CD14-positive monocyte (primary cell): ENCODE results near the gene SLC27A6. TPM values are rescaled to one million over a fixed set of nuclear protein-coding genes. Genes with fewer than 3 reads are reported as not detected.

Experiments
- DNase-seq, 3 donors: peaks; one replicate each; pipeline ENCODE4 v3.0.0-alpha.2; 2011 to 2022
- H2AFZ ChIP-seq: 2 replicates; pipeline ENCODE4 v1.6.0; 2012; ENCODE audit warnings: mild to moderate bottlenecking, low read depth, low read length, inconsistent platforms; ENCODE audit not compliant: insufficient read depth, poor library complexity, severe bottlenecking
- H3K27ac ChIP-seq, 2 donors: 1 replicate in 1 of 2; 2 replicates in 1 of 2; pipeline ENCODE4 v1.5.1; 2012 to 2013; ENCODE audit warnings: low read length in 2 of 2, control low read depth in 1 of 2, inconsistent platforms in 1 of 2, low read depth in 1 of 2, mild to moderate bottlenecking in 1 of 2
- H3K27me3 ChIP-seq, 2 donors: one replicate each; pipeline versions ENCODE4 v1.6.0 to v1.6.1; 2011 to 2013; ENCODE audit warnings: low read length in 2 of 2; ENCODE audit not compliant: control insufficient read depth in 2 of 2, insufficient read depth in 2 of 2
- H3K36me3 ChIP-seq, 2 donors: replicated peaks in 1 of 2; 1 replicate in 1 of 2; 2 replicates in 1 of 2; pipeline versions ENCODE4 v1.5.1 to v1.6.1; 2012 to 2013; ENCODE audit warnings: low read length in 2 of 2, control low read depth in 1 of 2, inconsistent platforms in 1 of 2, mild to moderate bottlenecking in 1 of 2; ENCODE audit not compliant: insufficient read depth in 2 of 2, control insufficient read depth in 1 of 2
- H3K4me1 ChIP-seq, 2 donors: 1 replicate in 1 of 2; 2 replicates in 1 of 2; pipeline versions ENCODE4 v1.5.1 to v1.6.1; 2012 to 2013; ENCODE audit warnings: low read length in 2 of 2, control low read depth in 1 of 2, inconsistent platforms in 1 of 2, mild to moderate bottlenecking in 1 of 2, moderate library complexity in 1 of 2; ENCODE audit not compliant: insufficient read depth in 2 of 2, control insufficient read depth in 1 of 2
- H3K4me2 ChIP-seq: replicated peaks from 2 replicates; pipeline ENCODE3; 2012; ENCODE audit warnings: low read length, moderate library complexity, mild to moderate bottlenecking; ENCODE audit not compliant: poor library complexity, severe bottlenecking; ENCODE audit errors: extremely low read depth
- H3K4me3 ChIP-seq, 3 experiments: fragments of 200-600 bp in 1 of 3; sonication (generic) in 1 of 3; replicated peaks in 1 of 3; 1 replicate in 2 of 3; 2 replicates in 1 of 3; pipeline ENCODE4 v1.5.1; 2011 to 2013; ENCODE audit warnings: low read length in 3 of 3, mild to moderate bottlenecking in 3 of 3, control low read depth in 2 of 3, low read depth in 2 of 3, inconsistent platforms in 1 of 3, moderate library complexity in 1 of 3
- H3K79me2 ChIP-seq: 2 replicates; pipeline ENCODE4 v1.6.0; 2012; ENCODE audit warnings: mild to moderate bottlenecking, control low read depth, inconsistent platforms, low read length, moderate library complexity; ENCODE audit not compliant: insufficient read depth
- H3K9ac ChIP-seq: 2 replicates; pipeline ENCODE4 v1.6.0; 2017; ENCODE audit warnings: low read length, mild to moderate bottlenecking; ENCODE audit not compliant: insufficient read depth, poor library complexity, severe bottlenecking
- H3K9me3 ChIP-seq, 2 donors: replicated peaks in 1 of 2; 1 replicate in 1 of 2; 2 replicates in 1 of 2; pipeline versions ENCODE4 v1.5.1 to v1.6.1; 2012 to 2013; ENCODE audit warnings: low read length in 2 of 2, control low read depth in 1 of 2; ENCODE audit not compliant: control insufficient read depth in 1 of 2, insufficient read depth in 1 of 2
- H4K20me1 ChIP-seq: 2 replicates; pipeline ENCODE4 v1.6.0; 2012; ENCODE audit warnings: mild to moderate bottlenecking, low read length, control low read depth, moderate library complexity; ENCODE audit not compliant: insufficient read depth
- H3K27ac Mint-ChIP-seq, 7 donors: one replicate each; pipeline ENCODE4 v1.8.0; 2020; ENCODE audit warnings: mild to moderate bottlenecking in 7 of 7, mixed read lengths in 7 of 7, moderate library complexity in 6 of 7, inconsistent platforms in 2 of 7
- H3K27me3 Mint-ChIP-seq, 3 donors: one replicate each; pipeline ENCODE4 v1.8.0; 2021 to 2022; ENCODE audit warnings: low read depth in 3 of 3, mild to moderate bottlenecking in 3 of 3, mixed read lengths in 3 of 3, moderate library complexity in 3 of 3, inconsistent platforms in 1 of 3
- H3K36me3 Mint-ChIP-seq, 2 donors: one replicate each; pipeline ENCODE4 v1.8.0; 2020; ENCODE audit warnings: mixed read lengths in 2 of 2, inconsistent platforms in 1 of 2, mild to moderate bottlenecking in 1 of 2
- H3K4me1 Mint-ChIP-seq: one replicate; pipeline ENCODE4 v1.8.0; 2020; ENCODE audit warnings: mild to moderate bottlenecking, mixed read lengths
- H3K4me3 Mint-ChIP-seq, 2 donors: one replicate each; pipeline ENCODE4 v1.8.0; 2020; ENCODE audit warnings: mild to moderate bottlenecking in 2 of 2, mixed read lengths in 2 of 2, moderate library complexity in 1 of 2
- H3K9me3 Mint-ChIP-seq, 7 donors: one replicate each; pipeline ENCODE4 v1.8.0; 2020 to 2022; ENCODE audit warnings: mixed read lengths in 7 of 7, mild to moderate bottlenecking in 6 of 7, moderate library complexity in 6 of 7, inconsistent platforms in 2 of 7
- WGBS: methylation state at CpG from one replicate; pipeline ENCODE4 v1.1.5; 2013; ENCODE audit warnings: missing lambda C conversion rate; ENCODE audit not compliant: insufficient coverage; 5-methylcytosine and 5-hydroxymethylcytosine counted together
- intact Hi-C, 2 donors: fragments of 100-400 bp; cut with micrococcal nuclease; formaldehyde crosslinking; loops; one replicate each; pipeline versions ENCODE4 v1.15.0 to v1.15.1; 2023
- polyA plus RNA-seq, 3 donors: library from polyadenylated mRNA; depleted of rRNA in 1 of 3; unstranded in 2 of 3; stranded (reverse) in 1 of 3; fragments of 300-500 nt in 2 of 3; fragments of >200 nt in 1 of 3; fragmentation: Illumina TruSeq in 2 of 3; gene quantifications; 1 replicate in 2 of 3; 2 replicates in 1 of 3; pipeline ENCODE4 v1.2.3, GENCODE V29; 2012 to 2021
- TF ChIP-seq, protein P1 (sequence below): fragments of 200-600 bp; IDR thresholded peaks from one replicate; pipeline ENCODE4 v1.8.0; 2022; ENCODE audit warnings: antibody characterized with exemption, mild to moderate bottlenecking

The SLC27A6 gene
- polyA plus RNA-seq, 3 donors: not detected

DNA sequence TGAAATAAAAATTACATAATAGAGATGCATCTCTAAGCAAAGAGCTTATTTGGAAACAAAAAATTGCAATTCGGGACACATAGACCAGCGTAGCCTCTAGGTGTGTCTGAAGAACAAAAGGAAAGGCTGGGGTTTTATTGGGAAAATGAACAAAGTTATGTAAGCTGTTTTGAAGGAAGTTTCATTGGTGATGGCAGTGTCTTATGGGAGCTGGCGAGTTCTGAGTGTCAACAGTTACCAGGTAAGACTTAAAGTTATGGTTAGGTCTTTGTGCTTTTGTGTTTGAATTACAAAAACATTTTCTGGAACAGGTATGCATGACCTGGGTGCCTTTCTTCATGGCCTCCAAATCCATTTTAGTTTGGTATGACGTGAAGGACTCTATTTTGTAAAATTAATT, 48.9 kb downstream of the SLC27A6 start:
- Histone ChIP-seq H3K79me2 (no peaks in the 10 kb centered on the region), H3K4me1 (no peaks in the 10 kb centered on the region), H3K9ac (no peak overlapping the region), H4K20me1 (no peaks in the 10 kb centered on the region), H3K27ac (no peak overlapping the region), H3K36me3 (no peaks in the 10 kb centered on the region), H3K27me3 (no peaks in the 10 kb centered on the region), H3K4me3 (no peak overlapping the region), H3K9me3 (no peaks in the 10 kb centered on the region), H3K4me2 (no peak overlapping the region), H2AFZ (no peak overlapping the region)
- H3K27me3 Mint-ChIP-seq: no peaks in the 10 kb centered on the region
- WGBS: 95% methylated on average over 2 of the region's 4 CpGs
- intact Hi-C loops: no loop called here
- H3K9me3 Mint-ChIP-seq: peaks cover 0 to 4% (median 0%) of the 10 kb centered on the region in 7 donors
- no peaks in the 10 kb centered on the region for H3K36me3 Mint-ChIP-seq
- no peak overlapping the region for H3K4me3 Mint-ChIP-seq
- TF ChIP-seq, protein P1, sequence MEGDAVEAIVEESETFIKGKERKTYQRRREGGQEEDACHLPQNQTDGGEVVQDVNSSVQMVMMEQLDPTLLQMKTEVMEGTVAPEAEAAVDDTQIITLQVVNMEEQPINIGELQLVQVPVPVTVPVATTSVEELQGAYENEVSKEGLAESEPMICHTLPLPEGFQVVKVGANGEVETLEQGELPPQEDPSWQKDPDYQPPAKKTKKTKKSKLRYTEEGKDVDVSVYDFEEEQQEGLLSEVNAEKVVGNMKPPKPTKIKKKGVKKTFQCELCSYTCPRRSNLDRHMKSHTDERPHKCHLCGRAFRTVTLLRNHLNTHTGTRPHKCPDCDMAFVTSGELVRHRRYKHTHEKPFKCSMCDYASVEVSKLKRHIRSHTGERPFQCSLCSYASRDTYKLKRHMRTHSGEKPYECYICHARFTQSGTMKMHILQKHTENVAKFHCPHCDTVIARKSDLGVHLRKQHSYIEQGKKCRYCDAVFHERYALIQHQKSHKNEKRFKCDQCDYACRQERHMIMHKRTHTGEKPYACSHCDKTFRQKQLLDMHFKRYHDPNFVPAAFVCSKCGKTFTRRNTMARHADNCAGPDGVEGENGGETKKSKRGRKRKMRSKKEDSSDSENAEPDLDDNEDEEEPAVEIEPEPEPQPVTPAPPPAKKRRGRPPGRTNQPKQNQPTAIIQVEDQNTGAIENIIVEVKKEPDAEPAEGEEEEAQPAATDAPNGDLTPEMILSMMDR: no peak
- no peak overlapping the region for H3K27ac Mint-ChIP-seq
- H3K4me1 Mint-ChIP-seq: no peaks in the 10 kb centered on the region
- no peak for DNase-seq

DNA sequence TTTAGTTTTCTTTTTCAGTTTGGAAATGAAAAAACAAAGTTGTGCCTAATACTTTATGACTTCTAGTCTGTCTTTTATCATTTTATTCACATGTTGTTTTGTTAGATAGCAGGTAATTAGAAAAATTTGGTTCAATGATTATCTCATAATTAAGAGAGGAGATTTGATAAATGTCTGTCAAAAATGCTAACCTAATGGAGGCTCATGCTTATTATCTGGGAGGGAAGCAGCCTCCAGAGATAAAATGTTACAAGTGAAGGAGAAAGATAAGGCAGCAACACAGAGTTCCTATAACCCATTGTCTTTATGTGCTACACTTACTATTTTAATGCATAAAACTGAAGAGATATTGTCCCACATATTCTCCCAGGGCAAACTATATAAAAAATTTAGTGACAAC, 53.5 kb downstream of the SLC27A6 start:
- no peak overlapping the region for H3K27ac ChIP-seq
- H3K4me1 ChIP-seq: no peaks in the 10 kb centered on the region
- H3K9me3 ChIP-seq: no peaks in the 10 kb centered on the region
- no peak for DNase-seq
- H3K4me2 ChIP-seq: no peak overlapping the region
- no peaks in the 10 kb centered on the region for H4K20me1 ChIP-seq
- Mint-ChIP-seq H3K4me3 (no peak overlapping the region), H3K4me1 (no peaks in the 10 kb centered on the region), H3K27ac (no peak overlapping the region), H3K9me3 (peaks cover 0 to 4% (median 0%) of the 10 kb centered on the region in 7 donors), H3K27me3 (peaks cover 0 to 2% (median 0%) of the 10 kb centered on the region in 3 donors), H3K36me3 (no peaks in the 10 kb centered on the region)
- no peak overlapping the region for H2AFZ ChIP-seq
- H3K36me3 ChIP-seq: no peaks in the 10 kb centered on the region
- intact Hi-C loops: no loop called here
- no peak overlapping the region for H3K4me3 ChIP-seq
- H3K27me3 ChIP-seq: no peaks in the 10 kb centered on the region
- no peaks in the 10 kb centered on the region for H3K79me2 ChIP-seq
- TF ChIP-seq, protein P1: no peak
- H3K9ac ChIP-seq: no peak overlapping the region
